HCT116 (cell line): ENCODE measurements around the gene ARHGEF16. TPM values are rescaled to one million over a fixed set of nuclear protein-coding genes. Genes with fewer than 3 reads are reported as not detected.

Experiments
- ATAC-seq: fragments of 200-7000 bp; cut with Tn5 transposase; 2 replicates; pipeline ENCODE4 v1.9.1; 2020; ENCODE audit warnings: mild to moderate bottlenecking, moderate library complexity
- BruUV-seq: library from RNA; stranded (reverse); fragments of 400-500 nt; replicated peaks from 2 replicates; lab custom pipeline; 2021; lab: Mats Ljungman, UMichigan
- CTCF ChIA-PET: fragments of 300-600 bp; sonication (Branson Sonifier 250); formaldehyde crosslinking; loops from one replicate; lab custom pipeline; 2021; ENCODE audit warnings: antibody characterized with exemption; lab: Charles Lee
- POLR2A ChIA-PET: fragments of 300-600, 350-600 bp; sonication (Branson Sonifier 250); formaldehyde crosslinking; loops from one replicate; lab custom pipeline; 2021; ENCODE audit warnings: antibody characterized with exemption; lab: Charles Lee
- RAD21 ChIA-PET, 2 experiments: fragments of 300-600 bp; sonication (Branson Sonifier 250); formaldehyde crosslinking; loops; one replicate each; lab custom pipeline; 2023; ENCODE audit warnings: low total read pairs in 2 of 2; ENCODE audit not compliant: uncharacterized antibody in 2 of 2, unreplicated experiment in 2 of 2, low non-redundant PET in 1 of 2; lab: Charles Lee
- DNase-seq: peaks from one replicate; pipeline ENCODE4 v3.0.0-alpha.2; 2010; ENCODE audit warnings: low read depth, low spot score
- H2AFZ ChIP-seq: fragments of 200-600 bp; shearing (Covaris generic), sonication (generic); 2 replicates; pipeline ENCODE4 v1.6.1; 2017; ENCODE audit warnings: low read depth, mixed run types, mixed read lengths, antibody characterized with exemption, low read length; ENCODE audit not compliant: poor library complexity, severe bottlenecking
- H3K27ac ChIP-seq: 2 replicates; pipeline ENCODE4 v1.5.1; 2012; ENCODE audit warnings: low read depth, low read length
- H3K27me3 ChIP-seq: fragments of 200-600 bp; sonication (generic); 2 replicates; pipeline ENCODE4 v1.6.1; 2016; ENCODE audit warnings: mixed run types, low read length, mixed read lengths; ENCODE audit not compliant: insufficient read depth
- H3K36me3 ChIP-seq, 2 experiments: fragments of 200-500 bp in 1 of 2; fragments of 200-600 bp in 1 of 2; sonication (Bioruptor generic) in 1 of 2; sonication (generic) in 1 of 2; 2 replicates each; pipeline versions ENCODE4 v1.5.1 to v1.6.1; 2014 to 2016; ENCODE audit warnings: low read length in 2 of 2, inconsistent platforms in 1 of 2, mixed read lengths in 1 of 2, mixed run types in 1 of 2; ENCODE audit not compliant: insufficient read depth in 2 of 2, control insufficient read depth in 1 of 2
- H3K4me1 ChIP-seq, 2 experiments: fragments of 200-600 bp in 1 of 2; sonication (generic) in 1 of 2; 2 replicates each; pipeline versions ENCODE4 v1.5.1 to v1.6.1; 2012 to 2017; ENCODE audit warnings: low read length in 2 of 2, inconsistent platforms in 1 of 2, mild to moderate bottlenecking in 1 of 2, mixed read lengths in 1 of 2, mixed run types in 1 of 2, moderate library complexity in 1 of 2; ENCODE audit not compliant: insufficient read depth in 2 of 2, control insufficient read depth in 1 of 2
- H3K4me2 ChIP-seq: fragments of 200-600 bp; sonication (generic); 2 replicates; pipeline ENCODE4 v1.6.1; 2017; ENCODE audit warnings: mixed run types, low read length, mixed read lengths
- H3K4me3 ChIP-seq, 2 experiments: fragments of 200-600 bp in 1 of 2; sonication (generic) in 1 of 2; replicated peaks in 1 of 2; 2 replicates each; pipeline ENCODE4 v1.5.1; 2011 to 2016; ENCODE audit warnings: low read length in 2 of 2, control low read depth in 1 of 2, low read depth in 1 of 2, mild to moderate bottlenecking in 1 of 2, mixed read lengths in 1 of 2, mixed run types in 1 of 2
- H3K79me2 ChIP-seq: fragments of 200-600 bp; sonication (generic); 2 replicates; pipeline ENCODE4 v1.6.1; 2017; ENCODE audit warnings: mild to moderate bottlenecking, mixed run types, low read length, moderate library complexity, mixed read lengths; ENCODE audit not compliant: insufficient read depth
- H3K9ac ChIP-seq: fragments of 200-600 bp; sonication (generic); 2 replicates; pipeline ENCODE4 v1.6.1; 2016; ENCODE audit warnings: low read length, mixed read lengths
- H3K9me2 ChIP-seq: fragments of 200-600 bp; sonication (generic), shearing (Covaris generic); 2 replicates; pipeline ENCODE4 v1.6.1; 2017; ENCODE audit warnings: mixed run types, mild to moderate bottlenecking, moderate library complexity; ENCODE audit not compliant: insufficient read depth
- H3K9me3 ChIP-seq, 2 experiments: fragments of 200-500 bp in 1 of 2; fragments of 200-600 bp in 1 of 2; sonication (Bioruptor generic) in 1 of 2; sonication (generic) in 1 of 2; 2 replicates each; pipeline ENCODE4 v1.6.1; 2014 to 2017; ENCODE audit warnings: low read length in 2 of 2, mixed read lengths in 2 of 2, inconsistent platforms in 1 of 2, low read depth in 1 of 2, mild to moderate bottlenecking in 1 of 2, mixed run types in 1 of 2, moderate library complexity in 1 of 2; ENCODE audit not compliant: control insufficient read depth in 1 of 2, insufficient read depth in 1 of 2
- H4K20me1 ChIP-seq: fragments of 200-600 bp; sonication (generic), shearing (Covaris generic); 2 replicates; pipeline ENCODE4 v1.6.1; 2017; ENCODE audit warnings: mixed run types, mild to moderate bottlenecking, moderate library complexity; ENCODE audit not compliant: insufficient read depth
- ATF3 ChIP-seq: IDR thresholded peaks from 2 replicates; pipeline ENCODE4 v1.6.1; 2012
- CTCF ChIP-seq, 3 experiments: fragments of 200-600 bp in 1 of 3; sonication (generic) in 1 of 3; IDR thresholded peaks in 2 of 3; conservative IDR thresholded peaks in 1 of 3; 2 replicates each; pipeline ENCODE4 v1.5.1; 2012 to 2017; ENCODE audit warnings: low read depth in 2 of 3, low read length in 2 of 3, antibody characterized with exemption in 1 of 3, borderline replicate concordance in 1 of 3, control low read depth in 1 of 3, mild to moderate bottlenecking in 1 of 3, mixed read lengths in 1 of 3, mixed run types in 1 of 3, moderate library complexity in 1 of 3; ENCODE audit not compliant: insufficient read depth in 1 of 3
- EGR1 ChIP-seq: IDR thresholded peaks from 2 replicates; pipeline ENCODE4 v1.6.1; 2012; ENCODE audit warnings: low read depth
- ELF1 ChIP-seq: IDR thresholded peaks from 2 replicates; pipeline ENCODE4 v1.6.1; 2012; ENCODE audit warnings: low read depth, borderline replicate concordance
- EZH2phosphoT487 ChIP-seq: fragments of 200-600 bp; IDR thresholded peaks from 2 replicates; pipeline ENCODE4 v1.6.1; 2018; ENCODE audit warnings: antibody characterized with exemption, borderline replicate concordance
- MAX ChIP-seq: IDR thresholded peaks from 2 replicates; pipeline ENCODE4 v1.6.1; 2012
- POLR2A ChIP-seq: IDR thresholded peaks from 2 replicates; pipeline ENCODE4 v1.7.0; 2011; ENCODE audit warnings: borderline replicate concordance; ENCODE audit not compliant: insufficient read depth, insufficient read length; ENCODE audit errors: extremely low read depth
- POLR2AphosphoS5 ChIP-seq: IDR thresholded peaks from 2 replicates; pipeline ENCODE4 v1.6.1; 2011; ENCODE audit warnings: mild to moderate bottlenecking, low read depth, low read length, moderate library complexity
- REST ChIP-seq: IDR thresholded peaks from 2 replicates; pipeline ENCODE4 v1.6.1; 2012; ENCODE audit warnings: low read depth
- SIN3A ChIP-seq: IDR thresholded peaks from 2 replicates; pipeline ENCODE4 v1.6.1; 2012; ENCODE audit warnings: low read depth
- SP1 ChIP-seq: IDR thresholded peaks from 2 replicates; pipeline ENCODE4 v1.6.1; 2012; ENCODE audit warnings: low read depth
- SRF ChIP-seq: IDR thresholded peaks from 2 replicates; pipeline ENCODE4 v1.6.1; 2012; ENCODE audit warnings: low read depth
- TCF7L2 ChIP-seq: IDR thresholded peaks from 2 replicates; pipeline ENCODE4 v1.7.0; 2011; ENCODE audit warnings: borderline replicate concordance, inconsistent platforms; ENCODE audit not compliant: insufficient read depth, insufficient read length; ENCODE audit errors: extremely low read depth
- YY1 ChIP-seq: IDR thresholded peaks from 2 replicates; pipeline ENCODE4 v1.6.1; 2011; ENCODE audit warnings: low read length, low read depth, moderate library complexity, mild to moderate bottlenecking; ENCODE audit not compliant: insufficient replicate concordance; ENCODE audit errors: extremely low read depth
- ZFX ChIP-seq: fragments of 450-650 bp; IDR thresholded peaks from 2 replicates; pipeline ENCODE4 v1.6.1; 2017
- intact Hi-C: fragments of 100-400 bp; cut with micrococcal nuclease; formaldehyde crosslinking; loops from 2 replicates; pipeline ENCODE4 v1.10.0; 2022
- total RNA-seq: library from RNA; stranded (reverse); gene quantifications from one replicate; pipeline ENCODE4 v1.2.1, GENCODE V29; 2021; ENCODE audit not compliant: unreplicated experiment

ARHGEF16 gene
- total RNA-seq, 1 experiment from 2014 or later = 37.4 TPM

- TF ChIP-seq ELF1 = no peak
- no peak for TF ChIP-seq SRF
- TF ChIP-seq EGR1 = no peak
- TF ChIP-seq POLR2AphosphoS5 = no peak
- TF ChIP-seq MAX = no peak
These were observed 27.4 kb upstream of the ARHGEF16 start (continued) for GRCh38 chr1:3426956-3427535.

- BruUV-seq = no TSS peak
- no peaks in the 10 kb centered on the region for H3K27me3 ChIP-seq
- CTCF ChIA-PET = interaction anchor here (0.8 kb wide), 1 partner anchor 415 kb away, joined by 3 read pairs; no protein-coding TSS in a partner anchor
These were observed 26.5 kb upstream of the ARHGEF16 start for GRCh38 chr1:3427711-3428704.

More at GRCh38 chr1:3427711-3428704, 26.5 kb upstream of the ARHGEF16 start:
- no peaks in the 10 kb centered on the region for H3K79me2 ChIP-seq
- ChIA-PET POLR2A (no interaction called here), RAD21 (no interaction called here)
- H3K4me3 ChIP-seq = no peak overlapping the region
- H3K9me3 ChIP-seq = no peaks in the 10 kb centered on the region
- no peaks in the 10 kb centered on the region for H3K9me2 ChIP-seq
- no peak overlapping the region for H3K27ac ChIP-seq
- no peaks in the 10 kb centered on the region for H3K4me1 ChIP-seq
- H3K4me2 ChIP-seq = no peak overlapping the region
- TF ChIP-seq SP1 (no peak), SIN3A (no peak), CTCF (IDR thresholded peaks at IDR 0.05 in 2 of 3, conservative IDR thresholded peaks at IDR 0.05 in 1 of 3; ENCODE audit: borderline replicate concordance in 1 of 3, insufficient read depth in 1 of 3, low read depth in 2 of 3, low read length in 2 of 3) (no peak), REST (no peak), ATF3 (no peak), EZH2phosphoT487 (no peak), ZFX (no peak), POLR2A (no peak), TCF7L2 (no peak), YY1 (no peak), ELF1 (no peak)
- DNase-seq (no peak), ATAC-seq (no peak)
- no peaks in the 10 kb centered on the region for H3K36me3 ChIP-seq
- no peak overlapping the region for H2AFZ ChIP-seq
- no peak overlapping the region for H3K9ac ChIP-seq
- intact Hi-C loops = no loop called here
- no peaks in the 10 kb centered on the region for H4K20me1 ChIP-seq
